ENCODE results near the gene LCE4A.

Gene LCE4A

GRCh38 chr1:152699746-152700145 lies 8.2 kb upstream of the LCE4A start:
- no peak overlapping the region for H3K4me2 ChIP-seq (ENCODE audit: insufficient read depth, low read length)
- no peaks in the 10 kb centered on the region for H3K36me3 ChIP-seq (ENCODE audit: insufficient read depth, low read length)
- no peak overlapping the region for H2AFZ ChIP-seq (ENCODE audit: low read depth, low read length)
- H3K4me3 ChIP-seq (ENCODE audit: low read depth in 1 of 2, low read length in 2 of 2), result no peak overlapping the region
- H3K79me2 ChIP-seq (ENCODE audit: insufficient read depth, low read length), result no peaks in the 10 kb centered on the region
- no peaks in the 10 kb centered on the region for H4K20me1 ChIP-seq (ENCODE audit: insufficient read depth, low read length)
- no peak for TF ChIP-seq EZH2 (IDR thresholded peaks at IDR 0.05; ENCODE audit: borderline replicate concordance, low read depth, low read length, severe bottlenecking)
- TF ChIP-seq CTCF (IDR thresholded peaks at IDR 0.05; ENCODE audit: borderline replicate concordance, extremely low read depth, low read length, poor library complexity, severe bottlenecking), result no peak
- ATAC-seq (ENCODE audit: insufficient read depth, low read depth) (no peak), DNase-seq (no peak)
- H3K27me3 ChIP-seq (ENCODE audit: insufficient read depth, low read length, poor library complexity), result peaks cover 8% of the 10 kb centered on the region
- H3K9ac ChIP-seq (ENCODE audit: low read depth, low read length), result no peak overlapping the region
- no peaks in the 10 kb centered on the region for H3K4me1 ChIP-seq (ENCODE audit: insufficient read depth, low read length)
- no peaks in the 10 kb centered on the region for H3K9me3 ChIP-seq (ENCODE audit: insufficient read depth, low read length, severe bottlenecking)
- no peak overlapping the region for H3K27ac ChIP-seq (ENCODE audit: low read length)

GRCh38 chr1:152718238-152718637 lies 10.3 kb downstream of the LCE4A start:
- peaks cover 3% of the 10 kb centered on the region for H3K27me3 ChIP-seq (ENCODE audit: insufficient read depth, low read length, poor library complexity)

GRCh38 chr1:152725261-152725660 lies 17.3 kb downstream of the LCE4A start:
- peaks cover 10% of the 10 kb centered on the region for H3K27me3 ChIP-seq (ENCODE audit: insufficient read depth, low read length, poor library complexity)
- no peaks in the 10 kb centered on the region for H4K20me1 ChIP-seq (ENCODE audit: insufficient read depth, low read length)
- H3K4me1 ChIP-seq (ENCODE audit: insufficient read depth, low read length), result no peaks in the 10 kb centered on the region
- no peaks in the 10 kb centered on the region for H3K79me2 ChIP-seq (ENCODE audit: insufficient read depth, low read length)
- H3K4me3 ChIP-seq (ENCODE audit: low read depth in 1 of 2, low read length in 2 of 2), result no peak overlapping the region
- ATAC-seq (ENCODE audit: insufficient read depth, low read depth) (no peak), DNase-seq (no peak)
- no peak overlapping the region for H3K9ac ChIP-seq (ENCODE audit: low read depth, low read length)
- no peak overlapping the region for H3K27ac ChIP-seq (ENCODE audit: low read length)
- TF ChIP-seq CTCF (IDR thresholded peaks at IDR 0.05; ENCODE audit: borderline replicate concordance, extremely low read depth, low read length, poor library complexity, severe bottlenecking), result no peak
- no peak for TF ChIP-seq EZH2 (IDR thresholded peaks at IDR 0.05; ENCODE audit: borderline replicate concordance, low read depth, low read length, severe bottlenecking)
- H2AFZ ChIP-seq (ENCODE audit: low read depth, low read length), result no peak overlapping the region
- H3K9me3 ChIP-seq (ENCODE audit: insufficient read depth, low read length, severe bottlenecking), result no peaks in the 10 kb centered on the region
- H3K4me2 ChIP-seq (ENCODE audit: insufficient read depth, low read length), result no peak overlapping the region
- H3K36me3 ChIP-seq (ENCODE audit: insufficient read depth, low read length), result no peaks in the 10 kb centered on the region

More at GRCh38 chr1:152718238-152718637, 10.3 kb downstream of the LCE4A start:
- H3K36me3 ChIP-seq (ENCODE audit: insufficient read depth, low read length), result no peaks in the 10 kb centered on the region
- DNase-seq (no peak), ATAC-seq (ENCODE audit: insufficient read depth, low read depth) (no peak)
- H3K4me2 ChIP-seq (ENCODE audit: insufficient read depth, low read length), result no peak overlapping the region
- no peaks in the 10 kb centered on the region for H3K9me3 ChIP-seq (ENCODE audit: insufficient read depth, low read length, severe bottlenecking)
- H3K9ac ChIP-seq (ENCODE audit: low read depth, low read length), result no peak overlapping the region
- no peaks in the 10 kb centered on the region for H4K20me1 ChIP-seq (ENCODE audit: insufficient read depth, low read length)
- H3K27ac ChIP-seq (ENCODE audit: low read length), result no peak overlapping the region
- H3K79me2 ChIP-seq (ENCODE audit: insufficient read depth, low read length), result no peaks in the 10 kb centered on the region
- H3K4me3 ChIP-seq (ENCODE audit: low read depth in 1 of 2, low read length in 2 of 2), result no peak overlapping the region
- TF ChIP-seq EZH2 (IDR thresholded peaks at IDR 0.05; ENCODE audit: borderline replicate concordance, low read depth, low read length, severe bottlenecking) (no peak), CTCF (IDR thresholded peaks at IDR 0.05; ENCODE audit: borderline replicate concordance, extremely low read depth, low read length, poor library complexity, severe bottlenecking) (no peak)
- H3K4me1 ChIP-seq (ENCODE audit: insufficient read depth, low read length), result no peaks in the 10 kb centered on the region
- H2AFZ ChIP-seq (ENCODE audit: low read depth, low read length), result no peak overlapping the region

- Histone ChIP-seq H3K36me3 (ENCODE audit: insufficient read depth, low read length) (no peaks in the 10 kb centered on the region), H3K27me3 (ENCODE audit: insufficient read depth, low read length, poor library complexity) (peaks cover 10% of the 10 kb centered on the region), H3K4me2 (ENCODE audit: insufficient read depth, low read length) (no peak overlapping the region), H2AFZ (ENCODE audit: low read depth, low read length) (no peak overlapping the region), H3K79me2 (ENCODE audit: insufficient read depth, low read length) (no peaks in the 10 kb centered on the region), H3K9ac (ENCODE audit: low read depth, low read length) (no peak overlapping the region), H3K9me3 (ENCODE audit: insufficient read depth, low read length, severe bottlenecking) (no peaks in the 10 kb centered on the region), H3K27ac (ENCODE audit: low read length) (no peak overlapping the region), H3K4me3 (ENCODE audit: low read depth in 1 of 2, low read length in 2 of 2) (no peak overlapping the region), H3K4me1 (ENCODE audit: insufficient read depth, low read length) (no peaks in the 10 kb centered on the region), H4K20me1 (ENCODE audit: insufficient read depth, low read length) (no peaks in the 10 kb centered on the region)
- ATAC-seq (ENCODE audit: insufficient read depth, low read depth) (no peak), DNase-seq (no peak)
- TF ChIP-seq EZH2 (IDR thresholded peaks at IDR 0.05; ENCODE audit: borderline replicate concordance, low read depth, low read length, severe bottlenecking) (no peak), CTCF (IDR thresholded peaks at IDR 0.05; ENCODE audit: borderline replicate concordance, extremely low read depth, low read length, poor library complexity, severe bottlenecking) (no peak)
Measured at GRCh38 chr1:152728986-152729385, 21.0 kb downstream of the LCE4A start.

Data from DND-41 (cell line).